ENCODE results near the gene SCNN1B. TPM values are rescaled to one million over a fixed set of nuclear protein-coding genes. Genes with fewer than 3 reads are reported as not detected.

SCNN1B gene
- polyA plus RNA-seq, 1 donor from 2014 or later: not detected

DNA sequence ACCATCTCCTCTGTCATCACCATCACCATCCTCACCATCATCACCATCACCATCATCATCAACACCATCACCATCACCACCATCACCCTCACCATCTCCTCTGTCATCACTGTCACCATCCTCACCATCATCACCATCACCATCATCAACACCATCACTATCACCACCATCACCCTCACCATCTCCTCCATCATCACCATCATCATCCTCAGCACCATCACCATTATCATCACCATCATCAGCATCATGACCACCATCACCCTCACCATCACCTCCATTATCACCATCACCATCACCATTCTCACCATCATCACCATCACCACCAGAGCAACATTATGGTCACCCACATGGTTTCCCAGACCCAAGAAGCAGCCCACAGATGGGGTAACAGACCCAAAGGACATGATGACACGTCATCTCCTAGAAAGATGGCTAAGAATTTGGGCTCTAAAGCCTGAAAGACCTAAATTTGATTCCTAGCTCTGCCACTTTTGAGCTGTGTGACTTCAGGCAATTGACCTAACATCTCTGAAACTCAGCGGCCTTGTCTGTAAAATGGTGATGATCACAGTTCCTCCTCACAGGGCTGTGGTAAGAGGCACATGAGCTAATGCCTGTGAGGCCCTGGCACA is 14.6 kb downstream of the SCNN1B start (continued):
- TF ChIP-seq, protein P1, sequence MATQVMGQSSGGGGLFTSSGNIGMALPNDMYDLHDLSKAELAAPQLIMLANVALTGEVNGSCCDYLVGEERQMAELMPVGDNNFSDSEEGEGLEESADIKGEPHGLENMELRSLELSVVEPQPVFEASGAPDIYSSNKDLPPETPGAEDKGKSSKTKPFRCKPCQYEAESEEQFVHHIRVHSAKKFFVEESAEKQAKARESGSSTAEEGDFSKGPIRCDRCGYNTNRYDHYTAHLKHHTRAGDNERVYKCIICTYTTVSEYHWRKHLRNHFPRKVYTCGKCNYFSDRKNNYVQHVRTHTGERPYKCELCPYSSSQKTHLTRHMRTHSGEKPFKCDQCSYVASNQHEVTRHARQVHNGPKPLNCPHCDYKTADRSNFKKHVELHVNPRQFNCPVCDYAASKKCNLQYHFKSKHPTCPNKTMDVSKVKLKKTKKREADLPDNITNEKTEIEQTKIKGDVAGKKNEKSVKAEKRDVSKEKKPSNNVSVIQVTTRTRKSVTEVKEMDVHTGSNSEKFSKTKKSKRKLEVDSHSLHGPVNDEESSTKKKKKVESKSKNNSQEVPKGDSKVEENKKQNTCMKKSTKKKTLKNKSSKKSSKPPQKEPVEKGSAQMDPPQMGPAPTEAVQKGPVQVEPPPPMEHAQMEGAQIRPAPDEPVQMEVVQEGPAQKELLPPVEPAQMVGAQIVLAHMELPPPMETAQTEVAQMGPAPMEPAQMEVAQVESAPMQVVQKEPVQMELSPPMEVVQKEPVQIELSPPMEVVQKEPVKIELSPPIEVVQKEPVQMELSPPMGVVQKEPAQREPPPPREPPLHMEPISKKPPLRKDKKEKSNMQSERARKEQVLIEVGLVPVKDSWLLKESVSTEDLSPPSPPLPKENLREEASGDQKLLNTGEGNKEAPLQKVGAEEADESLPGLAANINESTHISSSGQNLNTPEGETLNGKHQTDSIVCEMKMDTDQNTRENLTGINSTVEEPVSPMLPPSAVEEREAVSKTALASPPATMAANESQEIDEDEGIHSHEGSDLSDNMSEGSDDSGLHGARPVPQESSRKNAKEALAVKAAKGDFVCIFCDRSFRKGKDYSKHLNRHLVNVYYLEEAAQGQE (IDR thresholded peaks at IDR 0.05; ENCODE audit: borderline replicate concordance): no peak

DNA sequence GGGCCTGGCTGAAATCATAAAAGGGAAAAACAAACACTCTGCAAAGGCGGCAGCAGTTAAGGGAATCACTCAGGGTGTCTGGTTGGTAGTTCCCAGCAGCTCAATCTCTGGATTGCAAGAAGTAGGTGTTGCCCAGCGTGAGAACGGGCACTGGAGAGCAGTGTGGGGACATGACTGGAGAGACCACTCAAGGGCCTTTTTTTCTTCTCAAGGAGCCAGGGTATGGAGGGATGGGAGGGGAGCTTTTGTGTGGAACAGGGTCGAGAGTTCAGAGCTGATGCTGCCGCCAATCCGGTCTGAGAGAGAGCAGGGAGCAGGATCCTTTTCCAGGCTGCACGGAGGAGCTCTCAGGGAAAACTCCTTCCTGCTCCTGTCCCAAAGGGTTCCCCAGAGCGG is 15.2 kb downstream of the SCNN1B start:
- Histone ChIP-seq H3K9me3 (ENCODE audit: low read length) (no peaks in the 10 kb centered on the region), H3F3A (ENCODE audit: insufficient read depth, low read length, poor library complexity, severe bottlenecking) (no peaks in the 10 kb centered on the region)

More for the DNA sequence above, 15.2 kb downstream of the SCNN1B start:
- TF ChIP-seq, protein P2, sequence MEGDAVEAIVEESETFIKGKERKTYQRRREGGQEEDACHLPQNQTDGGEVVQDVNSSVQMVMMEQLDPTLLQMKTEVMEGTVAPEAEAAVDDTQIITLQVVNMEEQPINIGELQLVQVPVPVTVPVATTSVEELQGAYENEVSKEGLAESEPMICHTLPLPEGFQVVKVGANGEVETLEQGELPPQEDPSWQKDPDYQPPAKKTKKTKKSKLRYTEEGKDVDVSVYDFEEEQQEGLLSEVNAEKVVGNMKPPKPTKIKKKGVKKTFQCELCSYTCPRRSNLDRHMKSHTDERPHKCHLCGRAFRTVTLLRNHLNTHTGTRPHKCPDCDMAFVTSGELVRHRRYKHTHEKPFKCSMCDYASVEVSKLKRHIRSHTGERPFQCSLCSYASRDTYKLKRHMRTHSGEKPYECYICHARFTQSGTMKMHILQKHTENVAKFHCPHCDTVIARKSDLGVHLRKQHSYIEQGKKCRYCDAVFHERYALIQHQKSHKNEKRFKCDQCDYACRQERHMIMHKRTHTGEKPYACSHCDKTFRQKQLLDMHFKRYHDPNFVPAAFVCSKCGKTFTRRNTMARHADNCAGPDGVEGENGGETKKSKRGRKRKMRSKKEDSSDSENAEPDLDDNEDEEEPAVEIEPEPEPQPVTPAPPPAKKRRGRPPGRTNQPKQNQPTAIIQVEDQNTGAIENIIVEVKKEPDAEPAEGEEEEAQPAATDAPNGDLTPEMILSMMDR (IDR thresholded peaks at IDR 0.05; ENCODE audit: poor library complexity, severe bottlenecking): no peak
- TF ChIP-seq MXI1 (conservative IDR thresholded peaks at IDR 0.05; ENCODE audit: poor library complexity, severe bottlenecking) (no peak), SMC3 (conservative IDR thresholded peaks at IDR 0.05; ENCODE audit: poor library complexity) (no peak), EP300 (conservative IDR thresholded peaks at IDR 0.05; ENCODE audit: poor library complexity, severe bottlenecking) (no peak), RAD21 (conservative IDR thresholded peaks at IDR 0.05) (no peak), POLR2AphosphoS5 (IDR thresholded peaks at IDR 0.05) (no peak), TAF1 (IDR thresholded peaks at IDR 0.05; ENCODE audit: low read depth) (no peak), EZH2 (IDR thresholded peaks at IDR 0.05; ENCODE audit: borderline replicate concordance, insufficient read depth, low read length, poor library complexity, severe bottlenecking) (no peak)
- TF ChIP-seq, protein P1 (IDR thresholded peaks at IDR 0.05; ENCODE audit: borderline replicate concordance): no peak
- H3K9ac ChIP-seq (ENCODE audit: low read length): no peak overlapping the region
- no peaks in the 10 kb centered on the region for H3K36me3 ChIP-seq (ENCODE audit: insufficient read depth, low read length)
- H2AFZ ChIP-seq (ENCODE audit: low read depth, low read length): no peak overlapping the region
- no peaks in the 10 kb centered on the region for H3K79me2 ChIP-seq (replicated peaks; ENCODE audit: insufficient read depth, low read length)
- H3K9me2 ChIP-seq (ENCODE audit: insufficient read depth, low read length): no peaks in the 10 kb centered on the region
- no peak overlapping the region for H3K4me3 ChIP-seq (ENCODE audit: low read length)
- H3K27ac ChIP-seq (ENCODE audit: low read length): no peak overlapping the region
- no peak overlapping the region for H3K4me2 ChIP-seq (ENCODE audit: low read length)
- no peaks in the 10 kb centered on the region for H3K27me3 ChIP-seq (ENCODE audit: insufficient read depth, low read depth, low read length)
- H4K20me1 ChIP-seq (ENCODE audit: insufficient read depth): no peaks in the 10 kb centered on the region
